KMS-11 (cell line): Measurements from ENCODE around the gene CHERP.
"Not testable (repeated sequence)": the region's sequence is repeated elsewhere in the genome, so short reads cannot be mapped to it uniquely, and the experiment has no call there.

ENCODE experiments used
- H2AFZ ChIP-seq: fragments of 200-600 bp; sonication (generic); 2 replicates; pipeline ENCODE4 v1.6.1; 2016; ENCODE audit warnings: antibody characterized with exemption, mixed run types, low read depth
- H3K27ac ChIP-seq: fragments of 200-600 bp; sonication (generic); 2 replicates; pipeline ENCODE4 v1.6.1; 2016; ENCODE audit warnings: mild to moderate bottlenecking, mixed run types
- H3K27me3 ChIP-seq: fragments of 200-600 bp; sonication (generic); 2 replicates; pipeline ENCODE4 v1.6.1; 2017; ENCODE audit warnings: mild to moderate bottlenecking, low read depth, mixed run types, moderate library complexity; ENCODE audit not compliant: insufficient read depth
- H3K36me3 ChIP-seq: fragments of 200-600 bp; sonication (generic); 2 replicates; pipeline ENCODE4 v1.6.1; 2017; ENCODE audit warnings: mild to moderate bottlenecking, mixed run types; ENCODE audit not compliant: insufficient read depth
- H3K4me1 ChIP-seq: fragments of 200-600 bp; sonication (generic); 2 replicates; pipeline ENCODE4 v1.6.1; 2016; ENCODE audit warnings: mild to moderate bottlenecking, low read depth, mixed run types; ENCODE audit not compliant: poor library complexity, severe bottlenecking
- H3K4me2 ChIP-seq: fragments of 200-600 bp; sonication (generic); 2 replicates; pipeline ENCODE4 v1.7.0; 2016; ENCODE audit warnings: mild to moderate bottlenecking, mixed run types
- H3K4me3 ChIP-seq: fragments of 200-600 bp; sonication (generic); IDR thresholded peaks from 2 replicates; pipeline ENCODE4 v1.6.1; 2017; ENCODE audit warnings: low read depth, low read length, mixed read lengths; ENCODE audit not compliant: insufficient read depth
- H3K79me2 ChIP-seq: fragments of 200-600 bp; sonication (generic); 2 replicates; pipeline ENCODE4 v1.6.1; 2016; ENCODE audit warnings: low read depth, mixed run types; ENCODE audit not compliant: insufficient read depth
- H3K9ac ChIP-seq: fragments of 200-600 bp; sonication (generic); 2 replicates; pipeline ENCODE4 v1.6.1; 2016; ENCODE audit warnings: mild to moderate bottlenecking, mixed run types
- H4K20me1 ChIP-seq: fragments of 200-600 bp; sonication (generic); 2 replicates; pipeline ENCODE4 v1.6.1; 2016; ENCODE audit warnings: mild to moderate bottlenecking, mixed run types; ENCODE audit not compliant: insufficient read depth
- TF ChIP-seq, protein P1 (sequence below): fragments of 200-600 bp; sonication (generic); conservative IDR thresholded peaks from 2 replicates; pipeline ENCODE4 v1.6.1; 2017; ENCODE audit warnings: low read depth, mild to moderate bottlenecking, antibody characterized with exemption, low read length, moderate library complexity, mixed read lengths

Gene CHERP

DNA sequence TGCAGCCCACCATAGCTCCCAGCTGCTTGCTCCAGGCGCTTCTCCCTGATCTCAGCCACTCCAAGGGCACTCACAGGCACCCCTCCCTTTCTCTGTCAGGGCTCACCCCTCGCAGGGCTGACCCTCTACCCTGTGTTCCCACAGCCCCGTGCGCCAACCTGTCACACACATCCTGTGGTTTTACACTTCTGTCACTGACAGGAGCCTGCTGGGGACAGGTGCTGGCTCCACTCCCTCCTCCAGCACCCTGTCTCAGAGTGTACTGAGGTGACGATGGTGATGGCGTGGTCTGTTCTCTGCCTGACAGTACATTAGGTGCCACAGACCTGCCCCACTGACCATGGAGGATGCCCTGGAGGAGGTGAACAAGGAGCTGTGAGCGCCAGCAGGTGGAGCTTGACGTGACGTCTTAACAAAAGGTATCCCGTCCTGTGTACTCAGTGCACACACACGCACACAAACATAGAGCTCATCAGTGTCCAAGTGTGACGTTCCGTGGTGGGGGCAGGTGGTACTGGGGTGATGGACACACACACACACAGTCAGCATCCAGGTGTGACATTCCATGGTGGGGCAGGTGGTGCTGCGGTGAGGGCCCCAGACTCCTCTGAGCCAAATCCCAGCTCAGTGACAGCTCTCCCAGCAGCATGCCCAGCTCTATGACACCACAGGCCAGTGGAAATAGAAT lies 25.2 kb downstream of the CHERP start:
- no peak overlapping the region for H3K4me3 ChIP-seq
- TF ChIP-seq, protein P1, sequence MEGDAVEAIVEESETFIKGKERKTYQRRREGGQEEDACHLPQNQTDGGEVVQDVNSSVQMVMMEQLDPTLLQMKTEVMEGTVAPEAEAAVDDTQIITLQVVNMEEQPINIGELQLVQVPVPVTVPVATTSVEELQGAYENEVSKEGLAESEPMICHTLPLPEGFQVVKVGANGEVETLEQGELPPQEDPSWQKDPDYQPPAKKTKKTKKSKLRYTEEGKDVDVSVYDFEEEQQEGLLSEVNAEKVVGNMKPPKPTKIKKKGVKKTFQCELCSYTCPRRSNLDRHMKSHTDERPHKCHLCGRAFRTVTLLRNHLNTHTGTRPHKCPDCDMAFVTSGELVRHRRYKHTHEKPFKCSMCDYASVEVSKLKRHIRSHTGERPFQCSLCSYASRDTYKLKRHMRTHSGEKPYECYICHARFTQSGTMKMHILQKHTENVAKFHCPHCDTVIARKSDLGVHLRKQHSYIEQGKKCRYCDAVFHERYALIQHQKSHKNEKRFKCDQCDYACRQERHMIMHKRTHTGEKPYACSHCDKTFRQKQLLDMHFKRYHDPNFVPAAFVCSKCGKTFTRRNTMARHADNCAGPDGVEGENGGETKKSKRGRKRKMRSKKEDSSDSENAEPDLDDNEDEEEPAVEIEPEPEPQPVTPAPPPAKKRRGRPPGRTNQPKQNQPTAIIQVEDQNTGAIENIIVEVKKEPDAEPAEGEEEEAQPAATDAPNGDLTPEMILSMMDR, result no peak

DNA sequence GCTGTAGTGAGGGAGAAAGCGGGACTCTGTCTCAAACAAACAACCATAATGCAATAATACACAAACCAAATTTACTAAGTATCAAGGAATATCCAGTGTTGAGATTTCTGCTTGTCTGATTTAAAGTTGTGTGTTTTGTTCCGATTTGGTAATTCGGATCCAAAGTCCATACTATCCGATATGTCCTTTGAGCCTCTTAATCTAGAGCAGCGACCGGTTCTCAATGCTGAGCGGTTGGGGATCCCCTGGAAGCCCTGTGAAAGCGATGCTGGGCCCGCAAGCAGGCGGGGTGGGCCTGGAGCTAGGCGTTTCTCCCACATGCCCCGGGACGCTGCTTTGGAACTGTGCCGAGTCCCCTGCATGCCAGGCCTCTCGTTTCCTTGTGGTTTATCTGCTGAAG lies 25.9 kb downstream of the CHERP start:
- Histone ChIP-seq H3K4me2 (no peak overlapping the region), H3K36me3 (no peaks in the 10 kb centered on the region; the same call in 1 of the 2 replicates), H3K27ac (no peak overlapping the region), H3K27me3 (no peaks in the 10 kb centered on the region), H3K79me2 (no peaks in the 10 kb centered on the region), H2AFZ (no peak overlapping the region), H3K4me1 (no peaks in the 10 kb centered on the region), H3K9ac (no peak overlapping the region), H3K4me3 (no peak overlapping the region), H4K20me1 (no peaks in the 10 kb centered on the region)
- TF ChIP-seq, protein P1, result no peak

More for the DNA sequence above, 25.2 kb downstream of the CHERP start:
- Histone ChIP-seq H3K9ac (no peak overlapping the region), H3K27ac (no peak overlapping the region), H3K36me3 (no peaks in the 10 kb centered on the region; the same call in 1 of the 2 replicates), H3K79me2 (no peaks in the 10 kb centered on the region), H2AFZ (no peak overlapping the region), H3K4me2 (no peak overlapping the region), H3K4me1 (no peaks in the 10 kb centered on the region), H3K27me3 (no peaks in the 10 kb centered on the region), H4K20me1 (no peaks in the 10 kb centered on the region)

DNA sequence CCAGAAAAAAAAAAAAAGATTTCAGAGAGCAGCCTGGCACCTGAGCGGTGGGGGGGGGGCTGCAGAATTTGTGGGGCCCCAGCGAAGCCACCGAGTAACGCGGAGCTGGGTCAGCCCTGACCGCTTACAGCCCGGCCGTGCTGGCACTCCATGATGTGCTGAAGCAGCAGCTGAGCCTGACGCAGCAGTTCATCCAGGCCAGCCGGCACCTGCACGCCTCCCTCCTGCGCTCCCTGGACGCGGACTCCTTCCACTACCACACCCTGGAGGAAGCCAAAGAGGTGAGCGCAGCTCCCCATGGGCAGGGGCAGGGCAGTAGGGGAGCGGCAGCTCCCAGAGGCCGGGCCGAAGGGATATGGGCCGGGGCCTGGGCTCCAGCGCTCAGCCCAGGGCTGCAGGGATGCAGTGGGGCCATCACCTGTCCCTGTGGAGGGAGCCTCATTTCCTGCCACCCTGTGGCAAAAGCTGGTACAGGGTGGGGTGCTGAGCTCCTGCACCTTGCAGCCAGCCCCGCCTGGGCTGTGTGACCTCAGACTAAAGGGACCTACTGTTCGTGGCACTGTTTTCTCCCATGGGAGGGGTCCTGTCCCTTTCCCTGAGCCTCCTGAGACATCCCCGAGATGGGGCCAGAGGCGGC lies 27.7 kb downstream of the CHERP start:
- H3K36me3 ChIP-seq, result no peaks in the 10 kb centered on the region
- H3K4me3 ChIP-seq, result no peak overlapping the region
- H3K4me1 ChIP-seq, result no peaks in the 10 kb centered on the region
- TF ChIP-seq, protein P1, result no peak
- H2AFZ ChIP-seq, result no peak overlapping the region
- no peak overlapping the region for H3K4me2 ChIP-seq
- no peak overlapping the region for H3K9ac ChIP-seq
- H4K20me1 ChIP-seq, result no peaks in the 10 kb centered on the region
- no peaks in the 10 kb centered on the region for H3K79me2 ChIP-seq
- no peak overlapping the region for H3K27ac ChIP-seq
- H3K27me3 ChIP-seq, result no peaks in the 10 kb centered on the region

- H3K27me3 ChIP-seq, H3K4me1 ChIP-seq, H3K36me3 ChIP-seq, H3K4me2 ChIP-seq, H4K20me1 ChIP-seq, H3K27ac ChIP-seq, H3K9ac ChIP-seq, H3K4me3 ChIP-seq, H3K79me2 ChIP-seq, H2AFZ ChIP-seq: not testable (repeated sequence)
These were observed 29.6 kb downstream of the CHERP start for GRCh38 chr19:16512611-16513010.
